Activated CD4-positive, alpha-beta T cell treated with anti-CD3 and anti-CD28 coated beads, Interleukin-2, amount 10 ng/mL, durations not matched to agents 7 days and 5 days (primary cell): ENCODE data around the gene FARS2. TPM values are rescaled to one million over a fixed set of nuclear protein-coding genes. Genes with fewer than 3 reads are reported as not detected.
A peak's percentile ranks its signal among the peaks of the same experiment; 100 is the strongest.

Source experiments
- CTCF ChIA-PET: fragments of 350-600 bp; sonication (Branson Sonifier 250); formaldehyde crosslinking; loops from one replicate; lab custom pipeline; 2021; ENCODE audit warnings: antibody characterized with exemption; lab: Charles Lee
- POLR2A ChIA-PET: fragments of 350-600 bp; sonication (Branson Sonifier 250); formaldehyde crosslinking; loops from one replicate; lab custom pipeline; 2021; ENCODE audit warnings: antibody characterized with exemption; lab: Charles Lee
- DNase-seq: peaks from one replicate; pipeline ENCODE4 v3.0.0-alpha.2; 2020
- H3K27ac Mint-ChIP-seq: one replicate; pipeline ENCODE4 v1.8.0; 2021; ENCODE audit warnings: mild to moderate bottlenecking, moderate library complexity, mixed read lengths
- H3K27me3 Mint-ChIP-seq: one replicate; pipeline ENCODE4 v1.8.0; 2021; ENCODE audit warnings: mixed read lengths
- H3K36me3 Mint-ChIP-seq: one replicate; pipeline ENCODE4 v1.8.0; 2021; ENCODE audit warnings: low read depth, mixed read lengths
- H3K4me1 Mint-ChIP-seq: one replicate; pipeline ENCODE4 v1.8.0; 2021; ENCODE audit warnings: mixed read lengths
- H3K4me3 Mint-ChIP-seq: one replicate; pipeline ENCODE4 v1.8.0; 2021; ENCODE audit warnings: mild to moderate bottlenecking, moderate library complexity, mixed read lengths
- H3K9me3 Mint-ChIP-seq: one replicate; pipeline ENCODE4 v1.8.0; 2021; ENCODE audit warnings: mixed read lengths
- total RNA-seq, 2 experiments: library from RNA; stranded (reverse); gene quantifications; one replicate each; pipeline ENCODE4 v1.2.3, GENCODE V29; 2021

The FARS2 gene
- total RNA-seq, 2 experiments from 2014 or later = 17.2 to 17.5 TPM

- ChIA-PET CTCF (interaction anchor here (0.5 kb wide), 1 partner anchor 74 kb away, joined by 3 read pairs; no protein-coding TSS in a partner anchor), POLR2A (no interaction called here)
- peak overlapping the region; percentile 31 for H3K27ac Mint-ChIP-seq
- peaks cover 23% of the 10 kb centered on the region for H3K4me1 Mint-ChIP-seq
- no peak overlapping the region for H3K4me3 Mint-ChIP-seq
- DNase-seq = no peak
- peaks cover 2% of the 10 kb centered on the region for H3K36me3 Mint-ChIP-seq
- no peaks in the 10 kb centered on the region for H3K9me3 Mint-ChIP-seq
- no peaks in the 10 kb centered on the region for H3K27me3 Mint-ChIP-seq
Observed at GRCh38 chr6:5338177-5338960, 77.1 kb downstream of the FARS2 start.

- H3K4me3 Mint-ChIP-seq = no peak overlapping the region
- ChIA-PET POLR2A (no interaction called here), CTCF (interaction anchor here (2.6 kb wide), 1 partner anchor 13 kb away, joined by 9 read pairs; no protein-coding TSS in a partner anchor)
- H3K27me3 Mint-ChIP-seq = no peaks in the 10 kb centered on the region
- H3K4me1 Mint-ChIP-seq = peaks cover 23% of the 10 kb centered on the region
- H3K36me3 Mint-ChIP-seq = peaks cover 2% of the 10 kb centered on the region
- no peak overlapping the region for H3K27ac Mint-ChIP-seq
- DNase-seq = no peak
- H3K9me3 Mint-ChIP-seq = no peaks in the 10 kb centered on the region
Observed at GRCh38 chr6:5339786-5340185, 78.5 kb downstream of the FARS2 start.

- DNase-seq = no peak
- ChIA-PET POLR2A (no interaction called here), CTCF (interaction anchor here (0.5 to 1.3 kb wide), 3 partner anchors 10 to 1779 kb away, joined by 3 read pairs; no protein-coding TSS in a partner anchor)
- H3K4me3 Mint-ChIP-seq = no peak overlapping the region
- peaks cover 23% of the 10 kb centered on the region for H3K4me1 Mint-ChIP-seq
- no peaks in the 10 kb centered on the region for H3K27me3 Mint-ChIP-seq
- H3K27ac Mint-ChIP-seq = no peak overlapping the region
- peaks cover 2% of the 10 kb centered on the region for H3K36me3 Mint-ChIP-seq
- no peaks in the 10 kb centered on the region for H3K9me3 Mint-ChIP-seq
Observed at GRCh38 chr6:5341845-5342244, 80.5 kb downstream of the FARS2 start.

- DNase-seq = no peak
- H3K4me3 Mint-ChIP-seq = no peak overlapping the region
- no peak overlapping the region for H3K27ac Mint-ChIP-seq
- H3K9me3 Mint-ChIP-seq = no peaks in the 10 kb centered on the region
- no peaks in the 10 kb centered on the region for H3K27me3 Mint-ChIP-seq
- POLR2A ChIA-PET = no interaction called here
- peaks cover 4% of the 10 kb centered on the region for H3K36me3 Mint-ChIP-seq
- CTCF ChIA-PET = interaction anchor here (0.6 to 1.6 kb wide), 3 partner anchors 36 to 1997 kb away, joined by 3 to 4 read pairs (median 3); no protein-coding TSS in a partner anchor
- peaks cover 12% of the 10 kb centered on the region for H3K4me1 Mint-ChIP-seq
Observed at GRCh38 chr6:5343998-5344397, 82.7 kb downstream of the FARS2 start.

GRCh38 chr6:5345324-5345723 lies 84.0 kb downstream of the FARS2 start:
- Mint-ChIP-seq H3K9me3 (peaks cover 3% of the 10 kb centered on the region), H3K27ac (no peak overlapping the region), H3K4me1 (peaks cover 9% of the 10 kb centered on the region), H3K4me3 (no peak overlapping the region), H3K27me3 (no peaks in the 10 kb centered on the region), H3K36me3 (peaks cover 4% of the 10 kb centered on the region)
- ChIA-PET CTCF (interaction anchor here (1.2 kb wide), 1 partner anchor 39 kb away, joined by 3 read pairs; no protein-coding TSS in a partner anchor), POLR2A (no interaction called here)
- no peak for DNase-seq

- CTCF ChIA-PET = interaction anchor here (0.6 to 2.1 kb wide), 4 partner anchors 9 to 132 kb away, joined by 3 to 9 read pairs (median 3); no protein-coding TSS in a partner anchor
- peaks cover 3% of the 10 kb centered on the region for H3K36me3 Mint-ChIP-seq
- no peak overlapping the region for H3K27ac Mint-ChIP-seq
- DNase-seq = no peak
- H3K9me3 Mint-ChIP-seq = peaks cover 3% of the 10 kb centered on the region
- no peaks in the 10 kb centered on the region for H3K4me1 Mint-ChIP-seq
- H3K27me3 Mint-ChIP-seq = no peaks in the 10 kb centered on the region
- H3K4me3 Mint-ChIP-seq = no peak overlapping the region
- POLR2A ChIA-PET = no interaction called here
Observed at GRCh38 chr6:5351552-5352210, 90.4 kb downstream of the FARS2 start.

GRCh38 chr6:5353971-5354370 lies 92.7 kb downstream of the FARS2 start:
- ChIA-PET CTCF (interaction anchor here (0.7 to 1.1 kb wide), 2 partner anchors 13 to 37 kb away, joined by 3 to 5 read pairs; no protein-coding TSS in a partner anchor), POLR2A (no interaction called here)
- H3K4me1 Mint-ChIP-seq = no peaks in the 10 kb centered on the region
- no peak for DNase-seq
- H3K4me3 Mint-ChIP-seq = no peak overlapping the region
- no peaks in the 10 kb centered on the region for H3K27me3 Mint-ChIP-seq
- peaks cover 3% of the 10 kb centered on the region for H3K9me3 Mint-ChIP-seq
- no peak overlapping the region for H3K27ac Mint-ChIP-seq
- no peaks in the 10 kb centered on the region for H3K36me3 Mint-ChIP-seq

- Mint-ChIP-seq H3K36me3 (no peaks in the 10 kb centered on the region), H3K27me3 (no peaks in the 10 kb centered on the region), H3K27ac (no peak overlapping the region), H3K4me1 (no peaks in the 10 kb centered on the region), H3K9me3 (no peaks in the 10 kb centered on the region), H3K4me3 (no peak overlapping the region)
- POLR2A ChIA-PET = no interaction called here
- no peak for DNase-seq
- CTCF ChIA-PET = interaction anchor here (1.5 kb wide), 1 partner anchor 143 kb away, joined by 3 read pairs; no protein-coding TSS in a partner anchor
Observed at GRCh38 chr6:5357486-5357885, 96.2 kb downstream of the FARS2 start.

- CTCF ChIA-PET = interaction anchor here (0.7 to 1.4 kb wide), 2 partner anchors 20 to 216 kb away, joined by 3 read pairs; no protein-coding TSS in a partner anchor
- POLR2A ChIA-PET = no interaction called here
- no peaks in the 10 kb centered on the region for H3K9me3 Mint-ChIP-seq
- H3K27me3 Mint-ChIP-seq = no peaks in the 10 kb centered on the region
- no peak for DNase-seq
- H3K27ac Mint-ChIP-seq = no peak overlapping the region
- H3K36me3 Mint-ChIP-seq = no peaks in the 10 kb centered on the region
- no peaks in the 10 kb centered on the region for H3K4me1 Mint-ChIP-seq
- H3K4me3 Mint-ChIP-seq = no peak overlapping the region
Observed at GRCh38 chr6:5359417-5359816, 98.1 kb downstream of the FARS2 start.

- CTCF ChIA-PET = interaction anchor here (0.5 to 1.2 kb wide), 2 partner anchors 142 to 838 kb away, joined by 3 to 5 read pairs; no protein-coding TSS in a partner anchor
- DNase-seq = no peak
- POLR2A ChIA-PET = no interaction called here
- H3K27ac Mint-ChIP-seq = no peak overlapping the region
- no peaks in the 10 kb centered on the region for H3K36me3 Mint-ChIP-seq
- no peaks in the 10 kb centered on the region for H3K27me3 Mint-ChIP-seq
- H3K9me3 Mint-ChIP-seq = no peaks in the 10 kb centered on the region
- H3K4me3 Mint-ChIP-seq = no peak overlapping the region
- H3K4me1 Mint-ChIP-seq = no peaks in the 10 kb centered on the region
Observed at GRCh38 chr6:5361396-5361795, 100.1 kb downstream of the FARS2 start.

GRCh38 chr6:5365436-5366195 lies 104.3 kb downstream of the FARS2 start:
- Mint-ChIP-seq H3K36me3 (peaks cover 7% of the 10 kb centered on the region), H3K9me3 (no peaks in the 10 kb centered on the region), H3K27me3 (no peaks in the 10 kb centered on the region), H3K4me3 (no peak overlapping the region), H3K4me1 (no peaks in the 10 kb centered on the region), H3K27ac (no peak overlapping the region)
- no peak for DNase-seq
- ChIA-PET CTCF (interaction anchor here (1.5 kb wide), 1 partner anchor 14 kb away, joined by 3 read pairs; no protein-coding TSS in a partner anchor), POLR2A (interaction anchor here (0.6 kb wide), 1 partner anchor 407 kb away, joined by 3 read pairs; no protein-coding TSS in a partner anchor)

- ChIA-PET CTCF (interaction anchor here (0.8 to 1.5 kb wide), 2 partner anchors 13 to 16 kb away, joined by 3 read pairs; no protein-coding TSS in a partner anchor), POLR2A (interaction anchor here (0.7 kb wide), 1 partner anchor 23 kb away, joined by 3 read pairs; no protein-coding TSS in a partner anchor)
Observed at GRCh38 chr6:5366941-5367340, 105.6 kb downstream of the FARS2 start.

More at GRCh38 chr6:5366941-5367340, 105.6 kb downstream of the FARS2 start:
- Mint-ChIP-seq H3K4me3 (no peak overlapping the region), H3K9me3 (no peaks in the 10 kb centered on the region), H3K27me3 (no peaks in the 10 kb centered on the region), H3K36me3 (peaks cover 7% of the 10 kb centered on the region), H3K27ac (no peak overlapping the region), H3K4me1 (no peaks in the 10 kb centered on the region)
- no peak for DNase-seq
